A673 (cell line): ENCODE data around the gene TMEM129.

Experiments used
- CTCF ChIP-seq: fragments of 300-800, 200-600 bp; sonication (generic); conservative IDR thresholded peaks from 2 replicates; pipeline ENCODE4 v1.5.1; 2017; ENCODE audit warnings: low read depth, mild to moderate bottlenecking, antibody characterized with exemption, low read length, moderate library complexity, mixed read lengths
- EZH2 ChIP-seq: fragments of 200-600 bp; sonication (generic); IDR thresholded peaks from 2 replicates; pipeline ENCODE4 v1.6.1; 2017; ENCODE audit warnings: borderline replicate concordance, low read depth, mild to moderate bottlenecking, mixed read lengths, antibody characterized with exemption, low read length; ENCODE audit not compliant: poor library complexity, severe bottlenecking

GRCh38 chr4:1683736-1684505 lies 37.2 kb downstream of the TMEM129 start, which contains the start of gene FAM53A:
- no peak for TF ChIP-seq CTCF
- no peak for TF ChIP-seq EZH2
